Measurements from ENCODE around the gene THSD4. TPM values are rescaled to one million over a fixed set of nuclear protein-coding genes. Genes with fewer than 3 reads are reported as not detected.

The THSD4 gene
- total and polyA plus RNA-seq, 2 donors, result 23.9 to 75.1 TPM

DNA sequence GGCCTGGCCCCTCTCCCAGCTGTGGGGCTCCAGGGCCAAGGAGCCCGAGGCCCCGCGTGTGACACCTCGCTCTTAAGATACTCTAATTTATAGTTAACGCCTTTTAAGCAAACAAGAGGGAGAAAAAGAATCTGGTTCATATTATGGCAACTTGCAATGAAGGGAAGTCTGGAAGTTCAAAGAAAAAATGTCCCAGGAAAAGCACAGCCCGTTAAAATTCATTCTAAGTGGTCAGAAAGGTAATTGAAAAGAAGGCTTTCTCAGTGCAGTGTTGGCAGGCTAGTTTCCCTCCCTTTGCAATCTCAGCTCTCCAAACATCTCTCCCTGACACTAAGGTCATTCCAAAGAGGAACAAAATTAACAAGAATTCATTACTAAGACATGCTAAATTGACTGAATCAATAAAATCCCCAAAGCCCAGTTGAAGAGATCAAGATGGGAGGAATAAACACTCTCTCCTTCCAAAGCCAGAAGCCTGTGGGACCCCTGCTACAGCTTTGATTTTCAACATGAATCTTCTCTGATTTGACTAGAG lies 339.3 kb downstream of the THSD4 start:
- Histone ChIP-seq H3K36me3 (ENCODE audit: insufficient read depth) (no peaks in the 10 kb centered on the region), H3K4me3 (ENCODE audit: low read depth, low read length) (no peak overlapping the region), H3K4me1 (ENCODE audit: insufficient read depth) (no peaks in the 10 kb centered on the region), H3K27ac (ENCODE audit: low read depth) (no peak overlapping the region)
- no peak for DNase-seq (ENCODE audit: extremely low spot score)
- 66% methylated on average over 6 of the region's 6 CpGs for WGBS

DNA sequence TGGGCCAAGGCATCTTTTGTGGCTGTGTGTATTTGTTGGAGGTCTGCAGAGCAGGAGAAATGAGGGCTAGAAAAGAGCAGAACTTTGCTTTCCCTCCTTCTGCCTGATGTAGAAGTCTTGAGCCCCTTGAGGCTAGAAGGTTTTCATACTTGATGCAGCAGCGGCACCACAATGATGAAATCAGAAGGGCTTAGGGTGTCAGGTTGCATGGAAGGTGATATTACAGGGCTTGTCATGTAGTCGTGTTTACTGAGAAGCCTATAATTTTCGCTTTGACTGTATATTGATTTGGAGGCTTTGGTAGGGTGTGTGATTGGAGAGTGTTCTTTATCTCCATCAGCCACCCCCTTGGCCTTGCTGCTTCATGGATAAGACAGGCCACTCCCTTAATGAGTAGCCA lies 339.8 kb downstream of the THSD4 start:
- H3K27ac ChIP-seq (ENCODE audit: low read depth), result no peak overlapping the region
- H3K4me3 ChIP-seq (ENCODE audit: low read depth, low read length), result no peak overlapping the region
- no peaks in the 10 kb centered on the region for H3K4me1 ChIP-seq (ENCODE audit: insufficient read depth)
- 70% methylated on average over 3 of the region's 3 CpGs for WGBS
- H3K36me3 ChIP-seq (ENCODE audit: insufficient read depth), result no peaks in the 10 kb centered on the region
- no peak for DNase-seq (ENCODE audit: extremely low spot score)

- Histone ChIP-seq H3K36me3 (ENCODE audit: insufficient read depth) (no peaks in the 10 kb centered on the region), H3K27ac (ENCODE audit: low read depth) (no peak overlapping the region), H3K4me3 (ENCODE audit: low read depth, low read length) (no peak overlapping the region), H3K4me1 (ENCODE audit: insufficient read depth) (no peaks in the 10 kb centered on the region)
- 61% methylated on average over 5 of the region's 5 CpGs for WGBS
- no peak for DNase-seq (ENCODE audit: extremely low spot score)
These were observed 340.6 kb downstream of the THSD4 start for GRCh38 chr15:71455878-71456277.

- Histone ChIP-seq H3K4me3 (ENCODE audit: low read depth, low read length) (no peak overlapping the region), H3K4me1 (ENCODE audit: insufficient read depth) (no peaks in the 10 kb centered on the region), H3K27ac (ENCODE audit: low read depth) (no peak overlapping the region), H3K36me3 (ENCODE audit: insufficient read depth) (no peaks in the 10 kb centered on the region)
- DNase-seq (ENCODE audit: extremely low spot score), result no peak
These were observed 341.1 kb downstream of the THSD4 start for GRCh38 chr15:71456362-71456761.

DNA sequence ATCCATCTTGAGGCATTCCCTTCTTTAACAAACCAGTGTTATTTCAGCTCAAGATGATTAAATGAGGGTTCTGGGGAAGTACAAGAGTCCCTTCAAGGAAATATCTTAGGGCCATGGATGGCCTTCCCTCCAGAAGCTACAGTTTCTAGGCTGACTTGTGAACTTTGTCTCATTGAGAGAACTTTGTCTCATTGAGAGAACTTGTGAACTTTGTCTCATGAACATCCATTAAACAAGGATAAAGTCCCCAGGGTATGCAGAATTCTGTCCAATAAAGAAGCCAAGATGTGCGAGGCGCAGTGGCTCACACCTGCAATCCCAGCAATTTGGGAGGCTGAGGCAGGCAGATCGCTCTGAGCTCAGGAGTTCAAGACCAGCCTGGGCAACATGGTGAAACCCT lies 341.5 kb downstream of the THSD4 start:
- DNase-seq (ENCODE audit: extremely low spot score), result no peak
- no peak overlapping the region for H3K27ac ChIP-seq (ENCODE audit: low read depth)
- no peaks in the 10 kb centered on the region for H3K36me3 ChIP-seq (ENCODE audit: insufficient read depth)
- H3K4me1 ChIP-seq (ENCODE audit: insufficient read depth), result no peaks in the 10 kb centered on the region
- WGBS, result 97% methylated on average over 3 of the region's 3 CpGs
- no peak overlapping the region for H3K4me3 ChIP-seq (ENCODE audit: low read depth, low read length)

- Histone ChIP-seq H3K4me1 (ENCODE audit: insufficient read depth) (no peaks in the 10 kb centered on the region), H3K27ac (ENCODE audit: low read depth) (no peak overlapping the region), H3K36me3 (ENCODE audit: insufficient read depth) (no peaks in the 10 kb centered on the region), H3K4me3 (ENCODE audit: low read depth, low read length) (no peak overlapping the region)
- 60% methylated on average over 2 of the region's 2 CpGs for WGBS
- no peak for DNase-seq (ENCODE audit: extremely low spot score)
These were observed 342.9 kb downstream of the THSD4 start for GRCh38 chr15:71458089-71458660.

DNA sequence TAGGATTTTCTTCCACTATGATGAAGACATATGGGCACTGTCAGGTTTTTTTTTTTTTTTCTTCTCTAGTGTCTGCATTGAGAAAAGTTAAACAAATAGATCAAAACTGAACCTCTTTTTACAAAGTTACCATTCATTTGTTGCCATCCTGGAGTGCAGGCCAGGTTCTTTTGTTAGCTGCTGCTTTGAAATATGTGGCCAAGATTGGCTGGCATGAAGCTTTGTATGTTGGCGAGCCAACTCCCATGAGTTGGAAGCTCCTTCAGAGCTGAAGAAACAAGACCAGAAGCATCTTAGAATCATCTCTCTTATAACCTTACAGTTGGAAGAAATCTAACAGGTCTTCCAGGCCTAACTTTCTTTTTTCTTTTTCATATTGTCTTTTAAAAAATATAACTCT lies 346.5 kb downstream of the THSD4 start:
- H3K36me3 ChIP-seq (ENCODE audit: insufficient read depth), result no peaks in the 10 kb centered on the region
- DNase-seq (ENCODE audit: extremely low spot score), result no peak
- no peak overlapping the region for H3K4me3 ChIP-seq (ENCODE audit: low read depth, low read length)
- no peaks in the 10 kb centered on the region for H3K4me1 ChIP-seq (ENCODE audit: insufficient read depth)
- WGBS, result 95% methylated on average over 1 of the region's 1 CpG
- H3K27ac ChIP-seq (ENCODE audit: low read depth), result no peak overlapping the region

DNA sequence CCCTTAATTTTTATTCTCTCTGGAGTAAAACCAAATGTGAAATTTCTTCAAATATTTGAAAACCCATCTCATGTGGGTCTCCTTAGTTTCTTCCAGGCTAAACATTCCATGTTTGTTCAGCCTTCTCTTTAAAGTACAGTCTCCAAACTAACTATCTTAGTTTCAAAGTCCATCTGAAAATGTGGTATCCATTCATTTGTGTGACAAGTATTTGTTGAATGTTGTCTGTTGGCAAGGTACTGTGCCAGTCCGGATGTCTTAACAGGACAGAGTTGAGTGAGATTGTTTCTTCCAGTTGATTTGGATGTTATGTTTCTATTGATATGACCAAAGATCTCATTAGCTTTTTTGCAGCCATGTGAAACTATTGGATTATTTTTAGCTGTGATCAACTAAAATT lies 347.4 kb downstream of the THSD4 start:
- 98% methylated on average over 1 of the region's 1 CpG for WGBS
- Histone ChIP-seq H3K27ac (ENCODE audit: low read depth) (no peak overlapping the region), H3K4me3 (ENCODE audit: low read depth, low read length) (no peak overlapping the region), H3K4me1 (ENCODE audit: insufficient read depth) (no peaks in the 10 kb centered on the region), H3K36me3 (ENCODE audit: insufficient read depth) (no peaks in the 10 kb centered on the region)
- DNase-seq (ENCODE audit: extremely low spot score), result no peak

DNA sequence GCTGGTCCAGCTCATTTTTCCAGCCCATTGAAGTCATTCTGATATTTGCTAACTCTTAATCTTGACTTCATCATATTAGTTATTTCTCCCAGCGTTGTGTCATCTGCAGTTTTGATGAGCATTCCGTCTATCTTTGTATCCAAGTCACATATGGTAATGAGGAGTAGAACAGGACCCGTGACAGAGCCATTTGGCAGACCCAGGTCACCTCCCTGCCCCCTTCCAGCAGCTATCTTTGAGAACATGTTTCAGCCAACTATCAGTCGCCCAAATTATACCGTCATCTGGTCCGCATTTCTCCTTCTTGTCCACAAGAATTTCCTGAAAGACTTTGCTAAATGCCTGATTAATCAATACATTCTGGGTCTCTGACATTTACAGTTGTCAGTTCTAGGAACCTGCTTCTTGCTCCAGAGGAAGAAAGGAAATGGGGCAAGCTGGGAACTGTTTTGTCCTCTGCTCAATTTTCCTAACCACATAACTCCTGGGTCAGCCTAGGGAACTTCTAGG lies 347.9 kb downstream of the THSD4 start:
- DNase-seq (ENCODE audit: extremely low spot score), result no peak
- WGBS, result 96% methylated on average over 6 of the region's 6 CpGs
- no peaks in the 10 kb centered on the region for H3K4me1 ChIP-seq (ENCODE audit: insufficient read depth)

GRCh38 chr15:71465131-71465955 lies 350.1 kb downstream of the THSD4 start:
- no peaks in the 10 kb centered on the region for H3K36me3 ChIP-seq (ENCODE audit: insufficient read depth)
- no peak overlapping the region for H3K27ac ChIP-seq (ENCODE audit: low read depth)
- 73% methylated on average over 3 of the region's 3 CpGs for WGBS
- no peak overlapping the region for H3K4me3 ChIP-seq (ENCODE audit: low read depth, low read length)
- no peaks in the 10 kb centered on the region for H3K4me1 ChIP-seq (ENCODE audit: insufficient read depth)
- DNase-seq (ENCODE audit: extremely low spot score), result no peak

More for the DNA sequence above, 347.9 kb downstream of the THSD4 start:
- Histone ChIP-seq H3K4me3 (ENCODE audit: low read depth, low read length) (no peak overlapping the region), H3K27ac (ENCODE audit: low read depth) (no peak overlapping the region), H3K36me3 (ENCODE audit: insufficient read depth) (no peaks in the 10 kb centered on the region)

DNA sequence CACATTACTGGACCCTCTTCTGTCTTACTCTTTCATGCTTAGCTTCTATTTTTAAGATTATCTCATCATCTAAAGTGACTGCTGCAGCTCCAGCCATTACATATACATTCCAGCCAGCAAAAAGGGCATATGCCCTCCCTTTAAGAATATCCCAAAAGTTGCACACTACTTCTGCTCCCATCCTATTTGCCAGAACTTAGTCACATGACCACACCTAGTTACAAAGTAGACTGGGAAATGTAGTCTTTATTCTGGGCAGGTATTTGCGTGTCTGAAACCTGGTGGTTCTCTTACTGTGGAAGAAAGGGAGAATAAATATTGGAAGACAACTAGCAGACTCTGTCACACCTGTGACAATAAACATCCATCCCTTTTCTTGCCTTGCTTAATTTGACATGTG lies 353.4 kb downstream of the THSD4 start:
- no peak overlapping the region for H3K27ac ChIP-seq (ENCODE audit: low read depth)
- no peak for DNase-seq (ENCODE audit: extremely low spot score)

DNA sequence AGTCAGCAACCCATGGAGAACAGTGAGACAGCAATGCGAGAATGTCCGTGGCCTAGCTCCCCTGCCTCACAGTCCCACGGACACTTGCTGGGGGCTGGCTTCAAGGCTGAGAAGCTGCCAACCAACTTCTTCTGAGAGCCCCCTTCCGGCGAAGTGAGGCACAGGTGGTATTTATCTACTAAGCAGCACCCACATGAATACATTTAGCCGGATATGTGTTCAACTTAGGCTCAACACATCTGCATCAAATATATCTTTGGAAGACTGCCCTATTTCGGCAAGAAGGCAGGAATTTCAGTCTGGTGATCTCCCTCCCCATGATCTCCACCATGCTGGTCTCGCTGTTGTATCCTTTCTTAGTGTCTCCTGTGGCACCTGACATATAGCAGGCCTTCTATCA lies 354.1 kb downstream of the THSD4 start:
- H3K36me3 ChIP-seq (ENCODE audit: insufficient read depth), result no peaks in the 10 kb centered on the region
- no peak for DNase-seq (ENCODE audit: extremely low spot score)
- WGBS, result 73% methylated on average over 8 of the region's 8 CpGs
- H3K4me1 ChIP-seq (ENCODE audit: insufficient read depth), result no peaks in the 10 kb centered on the region
- H3K27ac ChIP-seq (ENCODE audit: low read depth), result no peak overlapping the region
- no peak overlapping the region for H3K4me3 ChIP-seq (ENCODE audit: low read depth, low read length)

More for the DNA sequence above, 353.4 kb downstream of the THSD4 start:
- Histone ChIP-seq H3K4me3 (ENCODE audit: low read depth, low read length) (no peak overlapping the region), H3K36me3 (ENCODE audit: insufficient read depth) (no peaks in the 10 kb centered on the region), H3K4me1 (ENCODE audit: insufficient read depth) (no peaks in the 10 kb centered on the region)
- WGBS, result 98% methylated on average over 1 of the region's 1 CpG

DNA sequence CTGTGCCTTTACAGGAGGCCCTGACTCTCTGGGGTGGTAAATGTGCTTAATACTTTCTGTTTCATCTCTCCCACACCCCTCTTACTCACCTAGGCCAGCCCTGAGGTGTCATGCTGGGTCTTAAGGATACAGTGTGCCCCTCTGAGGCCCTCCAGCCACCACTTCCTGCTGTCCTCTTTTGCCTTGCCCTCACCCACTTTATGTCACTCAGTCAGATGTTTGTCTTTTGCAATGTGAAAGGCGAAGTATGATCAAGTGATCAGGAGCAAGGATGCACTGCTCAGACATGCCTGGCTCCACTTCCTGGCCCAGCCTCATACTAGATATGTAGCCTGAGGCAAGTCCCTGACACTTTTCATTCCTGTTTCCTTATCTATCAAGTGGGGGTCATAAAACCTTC lies 356.1 kb downstream of the THSD4 start:
- Histone ChIP-seq H3K4me1 (ENCODE audit: insufficient read depth) (no peaks in the 10 kb centered on the region), H3K27ac (ENCODE audit: low read depth) (no peak overlapping the region), H3K36me3 (ENCODE audit: insufficient read depth) (no peaks in the 10 kb centered on the region), H3K4me3 (ENCODE audit: low read depth, low read length) (no peak overlapping the region)
- no peak for DNase-seq (ENCODE audit: extremely low spot score)
- WGBS, result 85% methylated on average over 1 of the region's 1 CpG

GRCh38 chr15:71472566-71472965 lies 357.3 kb downstream of the THSD4 start:
- Histone ChIP-seq H3K4me3 (ENCODE audit: low read depth, low read length) (no peak overlapping the region), H3K36me3 (ENCODE audit: insufficient read depth) (no peaks in the 10 kb centered on the region), H3K4me1 (ENCODE audit: insufficient read depth) (no peaks in the 10 kb centered on the region), H3K27ac (ENCODE audit: low read depth) (no peak overlapping the region)
- 70% methylated on average over 4 of the region's 4 CpGs for WGBS
- no peak for DNase-seq (ENCODE audit: extremely low spot score)
